Psoas muscle (tissue), 8 donors: ENCODE results near the gene GJD3. TPM values are rescaled to one million over a fixed set of nuclear protein-coding genes. Genes with fewer than 3 reads are reported as not detected.

ENCODE experiments used
- ATAC-seq, 4 donors: fragments of 200-7000 bp; cut with Tn5 transposase; one replicate each; pipeline ENCODE4 v1.9.1; 2020; ENCODE audit warnings: moderate library complexity in 3 of 4, mild to moderate bottlenecking in 2 of 4
- DNase-seq, 2 donors: peaks; one replicate each; pipeline ENCODE4 v3.0.0-alpha.2; 2020
- H3K27ac ChIP-seq: fragments of 200-600 bp; one replicate; pipeline ENCODE4 v1.8.0; 2022
- H3K27me3 ChIP-seq, 3 donors: fragments of 200-600 bp in 1 of 3; one replicate each; pipeline versions ENCODE4 v1.6.1 to v1.8.0; 2013 to 2022; ENCODE audit warnings: low read length in 2 of 3, mild to moderate bottlenecking in 2 of 3, moderate library complexity in 1 of 3; ENCODE audit not compliant: insufficient read depth in 3 of 3
- H3K36me3 ChIP-seq, 2 donors: fragments of 200-600 bp in 1 of 2; one replicate each; pipeline versions ENCODE4 v1.6.1 to v1.8.0; 2013 to 2022; ENCODE audit warnings: low read depth in 1 of 2, mild to moderate bottlenecking in 1 of 2, moderate library complexity in 1 of 2; ENCODE audit not compliant: insufficient read depth in 1 of 2
- H3K4me1 ChIP-seq: fragments of 200-600 bp; one replicate; pipeline ENCODE4 v1.8.0; 2022
- H3K4me3 ChIP-seq: fragments of 200-600 bp; one replicate; pipeline ENCODE4 v1.8.0; 2022; ENCODE audit warnings: mild to moderate bottlenecking
- H3K9me3 ChIP-seq: fragments of 200-600 bp; one replicate; pipeline ENCODE4 v1.8.0; 2022
- CTCF ChIP-seq: fragments of 200-600 bp; IDR thresholded peaks from one replicate; pipeline ENCODE4 v1.8.0; 2022; ENCODE audit warnings: antibody characterized with exemption
- WGBS, 3 donors: extraction: QIAGEN DNeasy Blood & Tissue Kit; methylation state at CpG; one replicate each; pipeline versions ENCODE4 v1.1.6 to v1.1.7; 2013; 5-methylcytosine and 5-hydroxymethylcytosine counted together
- intact Hi-C, 2 donors: fragments of 100-400 bp; cut with DNase I; formaldehyde crosslinking; loops; one replicate each; pipeline versions ENCODE4 v1.11.0 to v1.14.2; 2022
- polyA plus RNA-seq, 3 donors: library from polyadenylated mRNA; stranded (reverse); fragments of 200-250 nt; gene quantifications; one replicate each; pipeline ENCODE4 v1.2.3, GENCODE V29; 2013
- total RNA-seq, 4 donors: library from RNA; stranded (reverse); fragmentation: NEBNext Ultra II Directional in 2 of 4; extraction: Animal tissue kit (Norgen Biotek cat#: 25700) in 2 of 4; gene quantifications; one replicate each; pipeline versions ENCODE4 v1.2.1 to v1.2.4, GENCODE V29; 2021 to 2023
- donor health status: healthy with polysubstance abuse.
- donor health status: DM: no; HTN: no; CAD: no; lungs with moderate emphysema.
- donor health status: Bipolar disorder and iron deficiency.
- donor health status: healthy.
- donor health status: DM: yes; HTN: yes; CAD: no.
- donor health status: DM: no; HTN: no; CAD: no.
- donor health status: DM: no; HTN: no; CAD: no.
- donor health status: DM: yes; HTN: yes; CAD: no.

The GJD3 gene
- total and polyA plus RNA-seq, 7 donors: 0.17 to 1.4 (median 0.34) TPM; not detected in 1

- intact Hi-C loops: no loop called here
- no peak for TF ChIP-seq CTCF
- Histone ChIP-seq H3K36me3 (peaks cover 0 to 15% of the 10 kb centered on the region in 2 donors), H3K9me3 (no peaks in the 10 kb centered on the region), H3K27me3 (no peaks in the 10 kb centered on the region), H3K27ac (peak overlapping the region; percentile 97), H3K4me3 (peak overlapping the region; percentile 52), H3K4me1 (peaks cover 100% of the 10 kb centered on the region)
- DNase-seq (peak in 1 of 2 donors; percentile 84), ATAC-seq (peak in 3 of 4 donors; percentile 7 to 30 (median 22))
- 30 to 41% (median 31%) methylated on average over 11 of the region's 11 CpGs for WGBS, 3 donors
Measured at GRCh38 chr17:40329839-40330794, 34.4 kb downstream of the GJD3 start.

- ATAC-seq (no peak), DNase-seq (no peak)
- Histone ChIP-seq H3K36me3 (peaks cover 0 to 15% of the 10 kb centered on the region in 2 donors), H3K4me1 (peaks cover 97% of the 10 kb centered on the region), H3K9me3 (no peaks in the 10 kb centered on the region), H3K27me3 (no peaks in the 10 kb centered on the region), H3K4me3 (no peak overlapping the region), H3K27ac (peak overlapping the region; percentile 97)
- WGBS, 3 donors: 85 to 90% (median 90%) methylated on average over 2 of the region's 2 CpGs
- intact Hi-C loops: no loop called here
- TF ChIP-seq CTCF: no peak
Measured at GRCh38 chr17:40328386-40328766, 36.2 kb downstream of the GJD3 start.

GRCh38 chr17:40327735-40328385 is 36.7 kb downstream of the GJD3 start:
- Histone ChIP-seq H3K36me3 (peaks cover 0 to 10% of the 10 kb centered on the region in 2 donors), H3K4me3 (no peak overlapping the region), H3K4me1 (peaks cover 97% of the 10 kb centered on the region), H3K27ac (peak overlapping the region; percentile 97), H3K9me3 (no peaks in the 10 kb centered on the region), H3K27me3 (no peaks in the 10 kb centered on the region)
- intact Hi-C loops: no loop called here
- no peak for ATAC-seq
- peak; percentile 72 to 75 for DNase-seq
- 0 to 3% (median 0%) methylated on average over 3 of the region's 3 CpGs for WGBS, 3 donors
- no peak for TF ChIP-seq CTCF

GRCh38 chr17:40327244-40327729 is 37.2 kb downstream of the GJD3 start:
- DNase-seq (peak in 1 of 2 donors; percentile 40), ATAC-seq (no peak)
- H3K27ac ChIP-seq: peak overlapping the region; percentile 97
- intact Hi-C loops: no loop called here
- H3K4me3 ChIP-seq: no peak overlapping the region
- H3K9me3 ChIP-seq: no peaks in the 10 kb centered on the region
- 59 to 82% (median 74%) methylated on average over 4 of the region's 4 CpGs for WGBS, 3 donors
- peaks cover 96% of the 10 kb centered on the region for H3K4me1 ChIP-seq
- no peaks in the 10 kb centered on the region for H3K27me3 ChIP-seq
- peaks cover 0 to 9% of the 10 kb centered on the region in 2 donors for H3K36me3 ChIP-seq
- TF ChIP-seq CTCF: no peak
